ENCODE measurements around the gene HTR4.
A peak's percentile ranks its signal among the peaks of the same experiment; 100 is the strongest.
"Not testable (repeated sequence)": the region's sequence is repeated elsewhere in the genome, so short reads cannot be mapped to it uniquely, and the experiment has no call there.

Gene HTR4

GRCh38 chr5:148468746-148469145, 185.6 kb downstream of the HTR4 start:
- not testable (repeated sequence) for DNase-seq

- no peak for DNase-seq
These were observed 186.4 kb downstream of the HTR4 start for GRCh38 chr5:148467958-148468357.

- no peak for DNase-seq
These were observed 188.1 kb downstream of the HTR4 start for GRCh38 chr5:148466236-148466580.

- no peak for DNase-seq
These were observed 188.7 kb downstream of the HTR4 start for GRCh38 chr5:148465381-148466235.

GRCh38 chr5:148459669-148460068, 194.7 kb downstream of the HTR4 start:
- DNase-seq = no peak

GRCh38 chr5:148458036-148458888, 196.1 kb downstream of the HTR4 start:
- no peak for DNase-seq

GRCh38 chr5:148457183-148457620, 197.1 kb downstream of the HTR4 start:
- DNase-seq = peak; percentile 50

- no peak for DNase-seq
These were observed 199.1 kb downstream of the HTR4 start for GRCh38 chr5:148455185-148455584.

- DNase-seq = no peak
These were observed 199.8 kb downstream of the HTR4 start for GRCh38 chr5:148454576-148454975.

GRCh38 chr5:148452499-148453193, 201.7 kb downstream of the HTR4 start:
- no peak for DNase-seq

- DNase-seq = no peak
These were observed 207.7 kb downstream of the HTR4 start for GRCh38 chr5:148446611-148447010.

GRCh38 chr5:148445578-148445977, 208.7 kb downstream of the HTR4 start:
- no peak for DNase-seq

GRCh38 chr5:148443998-148444397, 210.3 kb downstream of the HTR4 start:
- DNase-seq = no peak

GRCh38 chr5:148443241-148443640, 211.1 kb downstream of the HTR4 start:
- DNase-seq = no peak

- no peak for DNase-seq
These were observed 215.4 kb downstream of the HTR4 start for GRCh38 chr5:148438933-148439332.

GRCh38 chr5:148437249-148437648, 217.1 kb downstream of the HTR4 start:
- no peak for DNase-seq

- DNase-seq = no peak
These were observed 218.3 kb downstream of the HTR4 start for GRCh38 chr5:148436029-148436428.

- DNase-seq = no peak
These were observed 220.5 kb downstream of the HTR4 start for GRCh38 chr5:148433826-148434225.

Data from NCI-H2081 treated with DMSO at 0.1 percent for 48 hours (cell line).